ENCODE data around the gene SDHC. TPM values are rescaled to one million over a fixed set of nuclear protein-coding genes. Genes with fewer than 3 reads are reported as not detected.

Gene SDHC
- polyA plus RNA-seq, 2 of the 4 experiments (the other 2 are of a cell fraction): 296 to 323 TPM

DNA sequence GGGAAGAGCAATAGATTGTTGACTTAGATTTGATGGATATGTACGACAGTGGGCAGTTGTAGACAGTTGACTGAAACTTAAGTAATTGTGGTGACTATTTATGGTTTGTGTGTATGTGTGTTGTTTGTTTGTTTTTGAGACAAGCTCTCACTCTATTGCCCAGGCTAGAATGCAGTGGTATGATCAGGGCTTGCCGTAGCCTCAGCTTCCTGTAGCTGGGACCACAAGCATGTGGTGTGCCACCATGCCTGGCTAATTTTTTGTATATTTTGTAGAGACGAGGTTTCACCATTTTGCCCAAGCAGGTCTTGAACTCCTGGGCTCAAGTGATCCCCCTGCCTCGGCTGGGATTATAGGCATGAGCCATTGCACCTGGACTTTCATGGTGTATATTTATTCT is 9.8 kb downstream of the SDHC start:
- TF ChIP-seq HOXB13 (CRISPR knock-in tag; IDR thresholded peaks at IDR 0.05; ENCODE audit: low read depth) (no peak), RAD21 (conservative IDR thresholded peaks at IDR 0.05 in 1 of 2, IDR thresholded peaks at IDR 0.05 in 1 of 2) (no peak), JUN (IDR thresholded peaks at IDR 0.05) (no peak), PHF8 (IDR thresholded peaks at IDR 0.05; ENCODE audit: borderline replicate concordance, low read depth) (no peak), ELK1 (IDR thresholded peaks at IDR 0.05; ENCODE audit: low read depth, low read length) (no peak), E2F6 (IDR thresholded peaks at IDR 0.05; ENCODE audit: borderline replicate concordance, low read depth) (no peak), EHMT2 (IDR thresholded peaks at IDR 0.05; ENCODE audit: low read depth) (no peak), CEBPB (IDR thresholded peaks at IDR 0.05) (no peak), SREBF2 (IDR thresholded peaks at IDR 0.05) (no peak), KDM1A (IDR thresholded peaks at IDR 0.05; ENCODE audit: low read depth) (no peak), CHD2 (IDR thresholded peaks at IDR 0.05; ENCODE audit: low read length, partially characterized antibody) (no peak), FOSL2 (IDR thresholded peaks at IDR 0.05) (no peak), FOSL2 (CRISPR knock-in tag; IDR thresholded peaks at IDR 0.05) (no peak), RFX5 (IDR thresholded peaks at IDR 0.05) (no peak), REST (IDR thresholded peaks at IDR 0.05) (no peak), CHD4 (IDR thresholded peaks at IDR 0.05; ENCODE audit: borderline replicate concordance) (no peak), ZNF302 (CRISPR knock-in tag; IDR thresholded peaks at IDR 0.05) (no peak), ESRRA (IDR thresholded peaks at IDR 0.05; ENCODE audit: borderline replicate concordance, low read length) (no peak)
- TF ChIP-seq, protein P1, sequence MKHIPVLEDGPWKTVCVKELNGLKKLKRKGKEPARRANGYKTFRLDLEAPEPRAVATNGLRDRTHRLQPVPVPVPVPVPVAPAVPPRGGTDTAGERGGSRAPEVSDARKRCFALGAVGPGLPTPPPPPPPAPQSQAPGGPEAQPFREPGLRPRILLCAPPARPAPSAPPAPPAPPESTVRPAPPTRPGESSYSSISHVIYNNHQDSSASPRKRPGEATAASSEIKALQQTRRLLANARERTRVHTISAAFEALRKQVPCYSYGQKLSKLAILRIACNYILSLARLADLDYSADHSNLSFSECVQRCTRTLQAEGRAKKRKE (CRISPR knock-in tag; IDR thresholded peaks at IDR 0.05; ENCODE audit: low read depth): no peak
- Histone ChIP-seq H3K4me1 (no peaks in the 10 kb centered on the region), H3K4me2 (no peak overlapping the region), H3K4me3 (no peak overlapping the region), H3K27ac (no peak overlapping the region), H3K9me3 (no peaks in the 10 kb centered on the region)
- 92% methylated on average over 4 of the region's 4 CpGs for WGBS (ENCODE audit: missing lambda C conversion rate)
- ATAC-seq: no peak
- no peak for DNase-seq (ENCODE audit: low read depth in 1 of 2, low spot score in 1 of 2)
- no peak for FAIRE-seq
- ChIA-PET POLR2A (no interaction called here), CTCF (no interaction called here)

- ChIA-PET CTCF (interaction anchor here (1.1 to 1.9 kb wide), 2 partner anchors 8 to 11 kb away, joined by 4 read pairs; no protein-coding TSS in a partner anchor), POLR2A (no interaction called here)
- H3K4me3 ChIP-seq: no peak overlapping the region
- H3K4me2 ChIP-seq: no peak overlapping the region
- H3K4me1 ChIP-seq: no peaks in the 10 kb centered on the region
- no peak overlapping the region for H3K27ac ChIP-seq
- FAIRE-seq (no peak), DNase-seq (ENCODE audit: low read depth in 1 of 2, low spot score in 1 of 2) (no peak), ATAC-seq (no peak)
- TF ChIP-seq FOXS1 (CRISPR knock-in tag; IDR thresholded peaks at IDR 0.05) (no peak), ESRRA (IDR thresholded peaks at IDR 0.05; ENCODE audit: borderline replicate concordance, low read length) (no peak), ZFP36 (IDR thresholded peaks at IDR 0.05; ENCODE audit: borderline replicate concordance, partially characterized antibody) (no peak), KDM1A (IDR thresholded peaks at IDR 0.05; ENCODE audit: low read depth) (no peak), NFE2L2 (conservative IDR thresholded peaks at IDR 0.05; ENCODE audit: low read length) (no peak), HOXA7 (CRISPR knock-in tag; IDR thresholded peaks at IDR 0.05) (no peak), HEYL (CRISPR knock-in tag; IDR thresholded peaks at IDR 0.05) (no peak), RCOR1 (IDR thresholded peaks at IDR 0.05; ENCODE audit: low read depth, low read length) (no peak), TP53 (CRISPR knock-in tag; IDR thresholded peaks at IDR 0.05) (no peak)
- WGBS (ENCODE audit: missing lambda C conversion rate): 90% methylated on average over 4 of the region's 4 CpGs
- no peaks in the 10 kb centered on the region for H3K9me3 ChIP-seq
These were observed 16.2 kb downstream of the SDHC start for GRCh38 chr1:161330346-161330745.

All from A549 (cell line).